ENCODE results near the gene SLC1A7.

Gene SLC1A7

GRCh38 chr1:53160924-53161378 lies 18.5 kb upstream of the SLC1A7 start:
- DNase-seq = no peak

GRCh38 chr1:53158900-53159299 lies 16.5 kb upstream of the SLC1A7 start:
- DNase-seq = no peak

- DNase-seq = no peak
Measured at GRCh38 chr1:53156783-53157182, 14.3 kb upstream of the SLC1A7 start.

GRCh38 chr1:53155945-53156344 lies 13.5 kb upstream of the SLC1A7 start:
- DNase-seq = no peak

- DNase-seq = no peak
Measured at GRCh38 chr1:53155534-53155933, 13.1 kb upstream of the SLC1A7 start.

- DNase-seq = no peak
Measured at GRCh38 chr1:53154859-53155438, 12.5 kb upstream of the SLC1A7 start.

GRCh38 chr1:53153752-53154151 lies 11.3 kb upstream of the SLC1A7 start:
- no peak for DNase-seq

GRCh38 chr1:53148123-53148522 lies 5.7 kb upstream of the SLC1A7 start:
- DNase-seq = peak; percentile 74

GRCh38 chr1:53147174-53147573 lies 4.7 kb upstream of the SLC1A7 start:
- no peak for DNase-seq

GRCh38 chr1:53145942-53146708 lies 3.7 kb upstream of the SLC1A7 start:
- peak; percentile 100 for DNase-seq

GRCh38 chr1:53145619-53145941 lies 3.1 kb upstream of the SLC1A7 start:
- DNase-seq = no peak

- DNase-seq = no peak
Measured at GRCh38 chr1:53145051-53145600, 2.7 kb upstream of the SLC1A7 start.

GRCh38 chr1:53144201-53144600 lies 1.8 kb upstream of the SLC1A7 start:
- no peak for DNase-seq

GRCh38 chr1:53143527-53143926 lies 1.1 kb upstream of the SLC1A7 start:
- no peak for DNase-seq

- DNase-seq = no peak
Measured at GRCh38 chr1:53141487-53142055, 867 bp downstream of the SLC1A7 start.

GRCh38 chr1:53140451-53140850 lies 2.0 kb downstream of the SLC1A7 start:
- DNase-seq = no peak

GRCh38 chr1:53139951-53140361 lies 2.5 kb downstream of the SLC1A7 start:
- DNase-seq = peak; percentile 25

- no peak for DNase-seq
Measured at GRCh38 chr1:53138991-53139884, 3.2 kb downstream of the SLC1A7 start.

GRCh38 chr1:53137729-53138128 lies 4.7 kb downstream of the SLC1A7 start:
- DNase-seq = no peak

GRCh38 chr1:53135735-53136114 lies 6.7 kb downstream of the SLC1A7 start:
- peak; percentile 73 for DNase-seq

GRCh38 chr1:53134961-53135734 lies 7.3 kb downstream of the SLC1A7 start:
- no peak for DNase-seq

GRCh38 chr1:53134042-53134485 lies 8.4 kb downstream of the SLC1A7 start:
- no peak for DNase-seq

All from fibroblast of skin of abdomen (primary cell).